B cell (primary cell): ENCODE data around the gene INSYN2A. TPM values are rescaled to one million over a fixed set of nuclear protein-coding genes. Genes with fewer than 3 reads are reported as not detected.

Experiments used
- ATAC-seq: fragments of 200-7000 bp; cut with Tn5 transposase; one replicate; pipeline ENCODE4 v1.10.0; 2021; ENCODE audit warnings: low read depth, mild to moderate bottlenecking, moderate number of reproducible peaks, moderate library complexity
- CTCF ChIA-PET: fragments of 350-600 bp; sonication (Branson Sonifier 250); formaldehyde crosslinking; loops from one replicate; lab custom pipeline; 2021; ENCODE audit warnings: antibody characterized with exemption, inconsistent platforms; lab: Charles Lee
- POLR2A ChIA-PET: fragments of 350-600 bp; sonication (Branson Sonifier 250); formaldehyde crosslinking; loops from one replicate; lab custom pipeline; 2021; ENCODE audit warnings: antibody characterized with exemption; lab: Charles Lee
- DNase-seq: peaks from one replicate; pipeline ENCODE4 v3.0.0; 2013
- H2AFZ ChIP-seq: 2 replicates; pipeline ENCODE4 v1.6.1; 2012; ENCODE audit warnings: mild to moderate bottlenecking, low read depth, low read length; ENCODE audit not compliant: insufficient read depth, poor library complexity, severe bottlenecking
- H3K27ac ChIP-seq, 2 donors: 1 replicate in 1 of 2; 2 replicates in 1 of 2; pipeline ENCODE4 v1.5.1; 2012 to 2013; ENCODE audit warnings: low read length in 2 of 2, mild to moderate bottlenecking in 2 of 2, moderate library complexity in 1 of 2
- H3K27me3 ChIP-seq, 4 experiments: fragments of 200-600 bp in 1 of 4; sonication (generic) in 1 of 4; replicated peaks in 1 of 4; 1 replicate in 2 of 4; 2 replicates in 2 of 4; pipeline versions ENCODE4 v1.6.1 to v1.7.0; 2013 to 2016; ENCODE audit warnings: low read length in 3 of 4, mild to moderate bottlenecking in 2 of 4, mixed read lengths in 1 of 4, moderate library complexity in 1 of 4; ENCODE audit not compliant: insufficient read depth in 4 of 4, control insufficient read depth in 3 of 4; ENCODE audit errors: control extremely low read depth in 1 of 4
- H3K36me3 ChIP-seq, 2 experiments: replicated peaks in 1 of 2; 1 replicate in 1 of 2; 2 replicates in 1 of 2; pipeline versions ENCODE4 v1.6.1 to v1.7.1; 2013; ENCODE audit warnings: low read length in 1 of 2; ENCODE audit not compliant: insufficient read depth in 2 of 2, control insufficient read depth in 1 of 2; ENCODE audit errors: control extremely low read depth in 1 of 2, extremely low read depth in 1 of 2
- H3K4me1 ChIP-seq, 2 donors: fragments of 200-600 bp in 1 of 2; sonication (generic) in 1 of 2; 1 replicate in 1 of 2; 2 replicates in 1 of 2; pipeline versions ENCODE4 v1.5.1 to v1.6.1; 2013 to 2017; ENCODE audit warnings: low read length in 2 of 2; ENCODE audit not compliant: control insufficient read depth in 2 of 2, insufficient read depth in 2 of 2
- H3K4me2 ChIP-seq: replicated peaks from 2 replicates; pipeline ENCODE3; 2012; ENCODE audit warnings: mild to moderate bottlenecking, low read depth, low read length; ENCODE audit not compliant: poor library complexity, severe bottlenecking
- H3K4me3 ChIP-seq, 5 experiments: fragments of 200-600 bp in 1 of 5; sonication (generic) in 1 of 5; 1 replicate in 3 of 5; 2 replicates in 2 of 5; pipeline versions ENCODE4 v1.5.1 to v1.7.0; 2011 to 2016; ENCODE audit warnings: low read length in 4 of 5, mild to moderate bottlenecking in 4 of 5, low read depth in 2 of 5, control low read depth in 1 of 5, moderate library complexity in 1 of 5; ENCODE audit not compliant: insufficient read depth in 1 of 5; ENCODE audit errors: control extremely low read depth in 1 of 5, extremely low read depth in 1 of 5
- H3K79me2 ChIP-seq: fragments of 200-600 bp; sonication (generic); one replicate; pipeline ENCODE4 v1.6.0; 2016; ENCODE audit warnings: low read length; ENCODE audit not compliant: control insufficient read depth, insufficient read depth
- H3K9ac ChIP-seq: fragments of 200-600 bp; sonication (generic); 2 replicates; pipeline ENCODE4 v1.6.1; 2017; ENCODE audit warnings: mild to moderate bottlenecking, low read length, moderate library complexity
- H3K9me3 ChIP-seq, 3 donors: one replicate each; pipeline versions ENCODE4 v1.6.1 to v1.7.1; 2013; ENCODE audit warnings: low read length in 2 of 3; ENCODE audit not compliant: control insufficient read depth in 2 of 3, insufficient read depth in 1 of 3; ENCODE audit errors: control extremely low read depth in 1 of 3
- H4K20me1 ChIP-seq: 2 replicates; pipeline ENCODE4 v1.6.0; 2012; ENCODE audit warnings: mild to moderate bottlenecking, low read length; ENCODE audit not compliant: insufficient read depth, control insufficient read depth, poor library complexity, severe bottlenecking
- H3K27ac Mint-ChIP-seq: one replicate; pipeline ENCODE4 v1.8.0; 2021; ENCODE audit warnings: mixed read lengths
- H3K27me3 Mint-ChIP-seq: one replicate; pipeline ENCODE4 v1.8.0; 2021; ENCODE audit warnings: mixed read lengths
- H3K4me1 Mint-ChIP-seq: one replicate; pipeline ENCODE4 v1.8.0; 2021; ENCODE audit warnings: mixed read lengths
- H3K4me3 Mint-ChIP-seq: one replicate; pipeline ENCODE4 v1.8.0; 2021; ENCODE audit warnings: mixed read lengths
- H3K9me3 Mint-ChIP-seq: one replicate; pipeline ENCODE4 v1.8.0; 2022; ENCODE audit warnings: mixed read lengths; ENCODE audit not compliant: insufficient read depth
- EZH2 ChIP-seq: IDR thresholded peaks from 2 replicates; pipeline ENCODE4 v1.6.1; 2012; ENCODE audit warnings: borderline replicate concordance, low read depth, mild to moderate bottlenecking, moderate library complexity, low read length; ENCODE audit not compliant: insufficient read depth, poor library complexity, severe bottlenecking
- WGBS: methylation state at CpG from one replicate; pipeline ENCODE4 v1.1.5; 2013; ENCODE audit warnings: missing lambda C conversion rate; ENCODE audit not compliant: insufficient coverage; 5-methylcytosine and 5-hydroxymethylcytosine counted together
- intact Hi-C: fragments of 100-400 bp; cut with micrococcal nuclease; formaldehyde crosslinking; loops from one replicate; pipeline ENCODE4 v1.10.0; 2022
- polyA plus RNA-seq: library from polyadenylated mRNA; depleted of rRNA; stranded (reverse); fragments of >200 nt; gene quantifications from 2 replicates; pipeline ENCODE4 v1.2.3, GENCODE V29; 2012
- total RNA-seq, 2 donors: library from RNA; stranded (reverse); fragments of 120-200 nt in 1 of 2; gene quantifications; 1 replicate in 1 of 2; 2 replicates in 1 of 2; pipeline versions ENCODE4 v1.2.3 to v1.2.4, GENCODE V29; 2013 to 2022
- TF ChIP-seq, protein P1 (sequence below): fragments of 200-600 bp; IDR thresholded peaks from one replicate; pipeline ENCODE4 v1.8.0; 2022; ENCODE audit warnings: antibody characterized with exemption, mild to moderate bottlenecking

Gene INSYN2A
- total and polyA plus RNA-seq, 2 donors (not counting 1 experiment from before 2014, with no cell fraction given), result not detected

- ATAC-seq (no peak), DNase-seq (no peak)
- Histone ChIP-seq H2AFZ (no peak overlapping the region), H4K20me1 (no peaks in the 10 kb centered on the region), H3K27me3 (no peaks in the 10 kb centered on the region), H3K4me3 (no peak overlapping the region), H3K4me1 (no peaks in the 10 kb centered on the region), H3K9ac (no peak overlapping the region), H3K36me3 (no peaks in the 10 kb centered on the region), H3K27ac (no peak overlapping the region), H3K4me2 (no peak overlapping the region), H3K79me2 (no peaks in the 10 kb centered on the region), H3K9me3 (peaks cover 0 to 13% (median 0%) of the 10 kb centered on the region in 3 donors)
- Mint-ChIP-seq H3K4me3 (no peak overlapping the region), H3K4me1 (no peaks in the 10 kb centered on the region), H3K27me3 (no peaks in the 10 kb centered on the region), H3K9me3 (no peaks in the 10 kb centered on the region), H3K27ac (no peak overlapping the region)
- WGBS, result 92% methylated on average over 40 of the region's 40 CpGs
- TF ChIP-seq EZH2, result no peak
- TF ChIP-seq, protein P1, sequence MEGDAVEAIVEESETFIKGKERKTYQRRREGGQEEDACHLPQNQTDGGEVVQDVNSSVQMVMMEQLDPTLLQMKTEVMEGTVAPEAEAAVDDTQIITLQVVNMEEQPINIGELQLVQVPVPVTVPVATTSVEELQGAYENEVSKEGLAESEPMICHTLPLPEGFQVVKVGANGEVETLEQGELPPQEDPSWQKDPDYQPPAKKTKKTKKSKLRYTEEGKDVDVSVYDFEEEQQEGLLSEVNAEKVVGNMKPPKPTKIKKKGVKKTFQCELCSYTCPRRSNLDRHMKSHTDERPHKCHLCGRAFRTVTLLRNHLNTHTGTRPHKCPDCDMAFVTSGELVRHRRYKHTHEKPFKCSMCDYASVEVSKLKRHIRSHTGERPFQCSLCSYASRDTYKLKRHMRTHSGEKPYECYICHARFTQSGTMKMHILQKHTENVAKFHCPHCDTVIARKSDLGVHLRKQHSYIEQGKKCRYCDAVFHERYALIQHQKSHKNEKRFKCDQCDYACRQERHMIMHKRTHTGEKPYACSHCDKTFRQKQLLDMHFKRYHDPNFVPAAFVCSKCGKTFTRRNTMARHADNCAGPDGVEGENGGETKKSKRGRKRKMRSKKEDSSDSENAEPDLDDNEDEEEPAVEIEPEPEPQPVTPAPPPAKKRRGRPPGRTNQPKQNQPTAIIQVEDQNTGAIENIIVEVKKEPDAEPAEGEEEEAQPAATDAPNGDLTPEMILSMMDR, result no peak
- ChIA-PET CTCF (no interaction called here), POLR2A (no interaction called here)
- intact Hi-C loops, result no loop called here
Measured at GRCh38 chr10:127175357-127176110, 20.9 kb downstream of the INSYN2A start.

DNA sequence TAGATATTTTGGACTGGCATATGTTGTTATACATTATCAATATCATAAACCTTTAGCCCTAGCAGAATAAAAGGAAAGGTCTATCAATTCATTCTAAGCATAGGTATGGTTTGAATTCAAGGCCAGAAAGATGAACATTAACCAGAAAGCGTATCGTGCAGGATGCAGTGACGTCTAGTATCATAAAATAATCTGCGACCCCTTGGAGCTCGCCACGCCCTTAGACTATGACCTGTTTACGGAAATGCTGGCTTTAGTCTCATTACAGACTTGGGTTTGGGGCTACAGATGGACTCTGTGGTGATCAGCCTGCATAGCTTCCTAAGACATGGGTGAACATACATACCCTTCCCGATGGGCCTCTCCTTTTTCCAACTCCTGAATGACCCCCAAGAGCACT is 21.5 kb downstream of the INSYN2A start:
- no peak for TF ChIP-seq EZH2
- TF ChIP-seq, protein P1, result no peak
- no peak for DNase-seq
- Histone ChIP-seq H3K4me1 (no peaks in the 10 kb centered on the region), H3K4me3 (no peak overlapping the region), H3K79me2 (no peaks in the 10 kb centered on the region), H3K9me3 (peaks cover 0 to 13% (median 0%) of the 10 kb centered on the region in 3 donors), H3K27ac (no peak overlapping the region), H3K36me3 (no peaks in the 10 kb centered on the region), H3K4me2 (no peak overlapping the region), H2AFZ (no peak overlapping the region), H4K20me1 (no peaks in the 10 kb centered on the region), H3K9ac (no peak overlapping the region), H3K27me3 (no peaks in the 10 kb centered on the region)
- Mint-ChIP-seq H3K27ac (no peak overlapping the region), H3K4me1 (no peaks in the 10 kb centered on the region), H3K9me3 (no peaks in the 10 kb centered on the region), H3K4me3 (no peak overlapping the region), H3K27me3 (no peaks in the 10 kb centered on the region)
- WGBS, result 96% methylated on average over 8 of the region's 8 CpGs
- intact Hi-C loops, result no loop called here
- no peak for ATAC-seq
- POLR2A ChIA-PET, result no interaction called here
- CTCF ChIA-PET, result no interaction called here
